Adrenal gland (tissue), 12 donors: ENCODE measurements around the gene NSMF. TPM values are rescaled to one million over a fixed set of nuclear protein-coding genes. Genes with fewer than 3 reads are reported as not detected.
A peak's percentile ranks its signal among the peaks of the same experiment; 100 is the strongest.

Experiments
- DNase-seq, 7 donors: peaks; one replicate each; pipeline ENCODE4 v3.0.0-alpha.2; 2019 to 2020
- H3K27ac ChIP-seq, 5 donors: fragments of 200-600 bp; sonication (generic) in 4 of 5; 1 replicate in 3 of 5; 2 replicates in 2 of 5; pipeline versions ENCODE4 v1.5.1 to v1.8.0; 2016 to 2020; ENCODE audit warnings: mild to moderate bottlenecking in 1 of 5
- H3K27me3 ChIP-seq: fragments of 200-600 bp; 2 replicates; pipeline ENCODE4 v1.8.0; 2021
- H3K36me3 ChIP-seq, 2 donors: fragments of 200-600 bp; replicated peaks in 1 of 2; 1 replicate in 1 of 2; 2 replicates in 1 of 2; pipeline versions ENCODE4 v1.5.1 to v1.8.0; 2018 to 2022
- H3K4me1 ChIP-seq, 2 donors: fragments of 200-600 bp; replicated peaks in 1 of 2; 1 replicate in 1 of 2; 2 replicates in 1 of 2; pipeline versions ENCODE4 v1.5.1 to v1.8.0; 2018 to 2021
- H3K4me3 ChIP-seq, 4 donors: fragments of 200-600 bp; sonication (generic) in 3 of 4; one replicate each; pipeline ENCODE4 v1.5.1; 2016 to 2018
- H3K9me3 ChIP-seq, 3 donors: fragments of 200-600 bp; sonication (generic) in 1 of 3; replicated peaks in 1 of 3; 1 replicate in 2 of 3; 2 replicates in 1 of 3; pipeline versions ENCODE4 v1.5.1 to v1.8.0; 2016 to 2021
- POLR2A ChIP-seq, 2 donors: fragments of 450-650 bp; IDR thresholded peaks; one replicate each; pipeline ENCODE4 v1.6.1; 2017; ENCODE audit warnings: antibody characterized with exemption in 2 of 2, mild to moderate bottlenecking in 2 of 2, moderate library complexity in 1 of 2
- WGBS, 4 donors: extraction: QIAGEN DNeasy Blood & Tissue Kit in 2 of 4; methylation state at CpG; one replicate each; pipeline versions ENCODE4 v1.1.5 to v1.1.7; 2013 to 2017; 5-methylcytosine and 5-hydroxymethylcytosine counted together
- intact Hi-C, 2 donors: fragments of 100-400 bp; cut with DNase I; formaldehyde crosslinking; loops; one replicate each; pipeline versions ENCODE4 v1.14.1 to v1.15.0; 2022 to 2023
- polyA plus RNA-seq, 3 donors: library from polyadenylated mRNA; stranded (reverse); fragments of 200-250 nt in 2 of 3; fragments of 350-450 nt in 1 of 3; fragmentation: Illumina TruSeq in 1 of 3; extraction: RNeasy Lipid Tissue Mini Kit (QIAGEN cat#74804) in 1 of 3; gene quantifications; one replicate each; pipeline ENCODE4 v1.2.3, GENCODE V29; 2013 to 2014
- total RNA-seq, 9 donors: library from RNA; depleted of rRNA in 4 of 9; stranded (reverse); fragments of >200 nt in 4 of 9; fragments of 120-200 nt in 1 of 9; fragmentation: NEBNext Ultra II Directional in 1 of 9; extraction: Animal tissue kit (Norgen Biotek cat#: 25700) in 1 of 9; gene quantifications; one replicate each; pipeline versions ENCODE4 v1.1.0 to v1.2.4, GENCODE V29; 2013 to 2023
- TF ChIP-seq, protein P1 (sequence below), 6 experiments: fragments of 450-650 bp in 4 of 6; fragments of 200-600 bp in 2 of 6; sonication (generic) in 1 of 6; IDR thresholded peaks; 1 replicate in 5 of 6; 2 replicates in 1 of 6; pipeline versions ENCODE4 v1.5.1 to v1.8.0; 2016 to 2021; ENCODE audit warnings: antibody characterized with exemption in 6 of 6, mild to moderate bottlenecking in 2 of 6, moderate library complexity in 1 of 6
- donor health status: healthy with polysubstance abuse.
- donor health status: Bipolar disorder and iron deficiency.
- donor health status: DM: yes; HTN: yes; CAD: no.
- donor health status: DM: no; HTN: no; CAD: no.
- donor health status: DM: no; HTN: no; CAD: no.
- donor health status: DM: yes; HTN: yes; CAD: no.

The NSMF gene
- total and polyA plus RNA-seq, 12 donors: 8.7 to 118 (median 25.9) TPM

GRCh38 chr9:137460363-137461315, 1.5 kb upstream of the NSMF start:
- Histone ChIP-seq H3K4me1 (peaks cover 15 to 19% of the 10 kb centered on the region in 2 donors), H3K4me3 (no peak overlapping the region), H3K27me3 (no peaks in the 10 kb centered on the region), H3K27ac (no peak overlapping the region), H3K36me3 (peaks cover 0 to 6% of the 10 kb centered on the region in 2 donors), H3K9me3 (no peaks in the 10 kb centered on the region)
- intact Hi-C loops: no loop called here
- peak in 6 of 7 donors; percentile 11 to 57 (median 28) for DNase-seq
- WGBS, 4 donors: 90 to 94% (median 93%) methylated on average over 9 to 31 of the region's 31 CpGs
- no peak for TF ChIP-seq POLR2A (IDR thresholded peaks at IDR 0.05)
- TF ChIP-seq, protein P1, sequence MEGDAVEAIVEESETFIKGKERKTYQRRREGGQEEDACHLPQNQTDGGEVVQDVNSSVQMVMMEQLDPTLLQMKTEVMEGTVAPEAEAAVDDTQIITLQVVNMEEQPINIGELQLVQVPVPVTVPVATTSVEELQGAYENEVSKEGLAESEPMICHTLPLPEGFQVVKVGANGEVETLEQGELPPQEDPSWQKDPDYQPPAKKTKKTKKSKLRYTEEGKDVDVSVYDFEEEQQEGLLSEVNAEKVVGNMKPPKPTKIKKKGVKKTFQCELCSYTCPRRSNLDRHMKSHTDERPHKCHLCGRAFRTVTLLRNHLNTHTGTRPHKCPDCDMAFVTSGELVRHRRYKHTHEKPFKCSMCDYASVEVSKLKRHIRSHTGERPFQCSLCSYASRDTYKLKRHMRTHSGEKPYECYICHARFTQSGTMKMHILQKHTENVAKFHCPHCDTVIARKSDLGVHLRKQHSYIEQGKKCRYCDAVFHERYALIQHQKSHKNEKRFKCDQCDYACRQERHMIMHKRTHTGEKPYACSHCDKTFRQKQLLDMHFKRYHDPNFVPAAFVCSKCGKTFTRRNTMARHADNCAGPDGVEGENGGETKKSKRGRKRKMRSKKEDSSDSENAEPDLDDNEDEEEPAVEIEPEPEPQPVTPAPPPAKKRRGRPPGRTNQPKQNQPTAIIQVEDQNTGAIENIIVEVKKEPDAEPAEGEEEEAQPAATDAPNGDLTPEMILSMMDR (IDR thresholded peaks at IDR 0.05): no peak

- DNase-seq: peak in 3 of 7 donors; percentile 22 to 37 (median 29)
- WGBS, 4 donors: 29 to 53% (median 44%) methylated on average over 3 to 15 of the region's 15 CpGs
- H3K27me3 ChIP-seq: no peaks in the 10 kb centered on the region
- intact Hi-C loops: no loop called here
- H3K9me3 ChIP-seq: no peaks in the 10 kb centered on the region
- TF ChIP-seq, protein P1 (IDR thresholded peaks at IDR 0.05): no peak
- peak in 1 of 2 donors; percentile 4 for TF ChIP-seq POLR2A (IDR thresholded peaks at IDR 0.05)
- H3K27ac ChIP-seq: peak overlapping the region in 3 of 5 donors; percentile 26 to 85 (median 31)
- peaks cover 0 to 6% of the 10 kb centered on the region in 2 donors for H3K36me3 ChIP-seq
- peaks cover 18 to 21% of the 10 kb centered on the region in 2 donors for H3K4me1 ChIP-seq
- H3K4me3 ChIP-seq: peak overlapping the region in 2 of 4 donors; percentile 18 to 80
Measured at GRCh38 chr9:137459601-137460362, 648 bp upstream of the NSMF start.

DNA sequence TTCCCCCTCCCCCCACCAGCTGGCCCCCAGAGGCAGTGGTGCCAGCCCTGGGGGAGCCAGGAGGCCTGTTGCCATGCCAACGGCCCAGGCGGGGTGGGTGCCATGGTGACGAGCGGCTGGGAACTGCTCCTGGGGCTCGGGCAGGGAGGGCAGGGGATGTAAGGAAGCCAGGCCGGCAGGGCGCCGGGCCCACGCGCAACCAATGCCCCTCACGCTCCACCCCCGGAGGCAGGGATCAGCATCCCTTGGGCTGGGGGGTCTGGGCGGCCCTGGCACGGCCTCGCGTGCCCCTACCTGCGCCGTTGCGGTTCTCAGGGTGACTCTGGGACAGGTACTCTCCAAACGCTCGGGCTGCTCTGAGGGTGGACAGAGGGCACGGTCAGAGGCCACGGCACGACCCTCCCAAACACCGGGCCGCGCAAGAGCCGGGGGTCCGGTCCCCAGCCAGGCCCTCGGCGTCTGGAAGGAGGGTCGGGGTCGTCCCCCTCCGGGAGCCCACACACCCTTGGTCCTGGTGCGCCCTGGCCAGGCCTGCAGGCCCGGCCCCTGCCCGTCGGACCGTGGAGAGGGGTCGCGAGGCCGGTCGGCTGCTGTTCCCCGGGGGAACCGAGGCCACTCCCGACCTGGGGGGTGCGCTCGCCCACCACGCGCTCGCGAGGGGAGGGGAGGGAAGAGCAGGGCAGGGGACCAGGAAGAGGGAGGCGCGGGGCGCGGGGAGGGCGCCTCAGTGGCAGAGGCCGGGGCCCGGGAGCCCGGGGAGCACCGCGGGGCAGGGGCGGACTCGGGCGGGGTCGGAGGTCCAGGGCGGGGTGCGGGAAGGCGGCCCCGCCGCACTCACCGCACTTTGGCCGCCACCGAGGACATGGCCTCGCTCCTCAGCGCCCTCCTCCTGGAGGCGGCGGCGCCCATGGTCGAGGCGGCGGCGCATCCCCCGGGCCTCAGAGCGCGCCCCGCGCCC, 661 bp downstream of the NSMF start:
- WGBS, 4 donors: 17 to 60% (median 23%) methylated on average over 8 to 88 of the region's 88 CpGs
- peak in 6 of 7 donors; percentile 27 to 85 (median 38) for DNase-seq
- Histone ChIP-seq H3K27ac (peak overlapping the region in 3 of 5 donors; percentile 31 to 85 (median 62)), H3K9me3 (no peaks in the 10 kb centered on the region), H3K36me3 (peaks cover 0 to 6% of the 10 kb centered on the region in 2 donors), H3K27me3 (no peaks in the 10 kb centered on the region), H3K4me3 (peak overlapping the region in 3 of 4 donors; percentile 45 to 80 (median 53)), H3K4me1 (peaks cover 25 to 27% of the 10 kb centered on the region in 2 donors)
- no peak for TF ChIP-seq POLR2A (IDR thresholded peaks at IDR 0.05)
- TF ChIP-seq, protein P1 (IDR thresholded peaks at IDR 0.05): peak in 1 of 6 experiments; percentile 11
- intact Hi-C loops: no loop called here
